Measurements from ENCODE around the gene RNASEH2B.

Gene RNASEH2B

DNA sequence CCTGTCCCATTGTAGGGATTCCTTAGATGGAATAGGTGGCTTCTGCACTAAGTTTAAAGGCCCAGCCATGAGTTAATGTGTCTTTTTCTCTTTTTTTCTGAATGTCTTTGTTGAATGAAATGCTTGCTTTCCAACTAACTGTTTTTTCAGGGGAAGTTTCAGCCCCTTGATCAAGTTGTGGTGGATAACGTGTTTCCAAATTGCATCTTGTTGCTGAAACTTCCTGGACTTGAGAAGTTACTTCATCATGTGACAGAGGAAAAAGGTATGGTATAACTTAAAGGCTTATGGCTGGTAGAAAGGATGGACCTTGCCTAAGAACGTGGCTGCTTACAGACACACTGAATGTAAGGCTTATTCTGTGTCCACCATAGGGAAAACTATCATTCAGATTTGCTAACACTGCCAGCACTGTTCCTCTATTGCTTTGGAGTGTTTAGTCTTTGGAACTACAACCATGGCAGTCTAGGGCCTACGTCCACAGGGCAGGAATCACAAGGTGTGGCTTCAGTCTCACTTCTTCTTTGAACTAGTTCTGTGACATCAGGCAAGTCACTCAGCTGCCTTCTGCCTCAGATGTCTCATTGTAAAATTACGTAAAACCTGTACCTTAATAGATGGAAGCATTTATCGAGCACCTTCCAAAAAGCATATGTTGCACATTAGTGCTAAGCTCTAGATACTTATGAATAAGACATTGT lies 25.3 kb downstream of the RNASEH2B start:
- Histone ChIP-seq H3K27me3 (ENCODE audit: low read length) (no peaks in the 10 kb centered on the region), H3K4me2 (ENCODE audit: low read depth, low read length, poor library complexity, severe bottlenecking) (no peak overlapping the region)

DNA sequence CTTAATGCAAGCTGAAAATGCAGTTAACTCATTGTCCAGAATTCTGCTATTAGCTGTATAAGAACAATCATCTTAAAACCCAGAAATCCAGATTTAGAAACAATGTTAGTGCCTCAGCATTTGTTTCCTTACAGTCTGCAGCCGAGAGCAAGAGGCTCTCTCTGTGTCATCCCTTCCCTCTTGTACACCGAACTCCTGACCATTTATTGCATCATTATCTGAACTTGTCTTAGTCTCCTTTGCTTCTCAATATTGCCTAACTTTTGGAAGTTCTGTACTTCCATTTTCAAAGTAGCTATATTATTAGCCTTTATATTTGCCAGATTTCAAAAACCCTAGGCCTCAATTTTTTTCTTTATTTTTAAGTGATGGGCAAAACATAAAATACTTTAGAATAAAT lies 27.1 kb downstream of the RNASEH2B start:
- no peak overlapping the region for H3K27ac ChIP-seq (ENCODE audit: low read depth, low read length)
- no peaks in the 10 kb centered on the region for H4K20me1 ChIP-seq (ENCODE audit: low read depth, low read length)
- H3K9me2 ChIP-seq (replicated peaks; ENCODE audit: insufficient read depth, low read length) = no peaks in the 10 kb centered on the region
- no peaks in the 10 kb centered on the region for H3K27me3 ChIP-seq (ENCODE audit: low read length)
- H3F3A ChIP-seq (ENCODE audit: insufficient read depth) = no peaks in the 10 kb centered on the region
- H3K9ac ChIP-seq (ENCODE audit: low read length) = no peak overlapping the region
- TF ChIP-seq EZH2phosphoT487 (conservative IDR thresholded peaks at IDR 0.05; ENCODE audit: low read length) = no peak
- TF ChIP-seq, protein P1, sequence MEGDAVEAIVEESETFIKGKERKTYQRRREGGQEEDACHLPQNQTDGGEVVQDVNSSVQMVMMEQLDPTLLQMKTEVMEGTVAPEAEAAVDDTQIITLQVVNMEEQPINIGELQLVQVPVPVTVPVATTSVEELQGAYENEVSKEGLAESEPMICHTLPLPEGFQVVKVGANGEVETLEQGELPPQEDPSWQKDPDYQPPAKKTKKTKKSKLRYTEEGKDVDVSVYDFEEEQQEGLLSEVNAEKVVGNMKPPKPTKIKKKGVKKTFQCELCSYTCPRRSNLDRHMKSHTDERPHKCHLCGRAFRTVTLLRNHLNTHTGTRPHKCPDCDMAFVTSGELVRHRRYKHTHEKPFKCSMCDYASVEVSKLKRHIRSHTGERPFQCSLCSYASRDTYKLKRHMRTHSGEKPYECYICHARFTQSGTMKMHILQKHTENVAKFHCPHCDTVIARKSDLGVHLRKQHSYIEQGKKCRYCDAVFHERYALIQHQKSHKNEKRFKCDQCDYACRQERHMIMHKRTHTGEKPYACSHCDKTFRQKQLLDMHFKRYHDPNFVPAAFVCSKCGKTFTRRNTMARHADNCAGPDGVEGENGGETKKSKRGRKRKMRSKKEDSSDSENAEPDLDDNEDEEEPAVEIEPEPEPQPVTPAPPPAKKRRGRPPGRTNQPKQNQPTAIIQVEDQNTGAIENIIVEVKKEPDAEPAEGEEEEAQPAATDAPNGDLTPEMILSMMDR (IDR thresholded peaks at IDR 0.05; ENCODE audit: insufficient read depth, low read length, poor library complexity, severe bottlenecking) = no peak
- H3K4me3 ChIP-seq (ENCODE audit: insufficient read depth, low read length, poor library complexity, severe bottlenecking) = no peak overlapping the region
- H3K4me2 ChIP-seq (ENCODE audit: low read depth, low read length, poor library complexity, severe bottlenecking) = no peak overlapping the region
- no peaks in the 10 kb centered on the region for H3K79me2 ChIP-seq (ENCODE audit: insufficient read depth, low read length)
- no peaks in the 10 kb centered on the region for H3K9me3 ChIP-seq (ENCODE audit: insufficient read depth, low read length)
- H3K36me3 ChIP-seq (ENCODE audit: low read length) = peaks cover 34% of the 10 kb centered on the region
- no peak overlapping the region for H2AFZ ChIP-seq (ENCODE audit: low read depth, low read length, severe bottlenecking)

More for the DNA sequence above, 25.3 kb downstream of the RNASEH2B start:
- TF ChIP-seq, protein P1 (IDR thresholded peaks at IDR 0.05; ENCODE audit: insufficient read depth, low read length, poor library complexity, severe bottlenecking) = no peak
- no peaks in the 10 kb centered on the region for H3F3A ChIP-seq (ENCODE audit: insufficient read depth)
- H2AFZ ChIP-seq (ENCODE audit: low read depth, low read length, severe bottlenecking) = no peak overlapping the region
- H3K9me2 ChIP-seq (replicated peaks; ENCODE audit: insufficient read depth, low read length) = no peaks in the 10 kb centered on the region
- no peaks in the 10 kb centered on the region for H3K9me3 ChIP-seq (ENCODE audit: insufficient read depth, low read length)
- no peak overlapping the region for H3K4me3 ChIP-seq (ENCODE audit: insufficient read depth, low read length, poor library complexity, severe bottlenecking)
- H3K27ac ChIP-seq (ENCODE audit: low read depth, low read length) = no peak overlapping the region
- no peak overlapping the region for H3K9ac ChIP-seq (ENCODE audit: low read length)
- H4K20me1 ChIP-seq (ENCODE audit: low read depth, low read length) = no peaks in the 10 kb centered on the region
- peaks cover 41% of the 10 kb centered on the region for H3K36me3 ChIP-seq (ENCODE audit: low read length)
- no peaks in the 10 kb centered on the region for H3K79me2 ChIP-seq (ENCODE audit: insufficient read depth, low read length)

DNA sequence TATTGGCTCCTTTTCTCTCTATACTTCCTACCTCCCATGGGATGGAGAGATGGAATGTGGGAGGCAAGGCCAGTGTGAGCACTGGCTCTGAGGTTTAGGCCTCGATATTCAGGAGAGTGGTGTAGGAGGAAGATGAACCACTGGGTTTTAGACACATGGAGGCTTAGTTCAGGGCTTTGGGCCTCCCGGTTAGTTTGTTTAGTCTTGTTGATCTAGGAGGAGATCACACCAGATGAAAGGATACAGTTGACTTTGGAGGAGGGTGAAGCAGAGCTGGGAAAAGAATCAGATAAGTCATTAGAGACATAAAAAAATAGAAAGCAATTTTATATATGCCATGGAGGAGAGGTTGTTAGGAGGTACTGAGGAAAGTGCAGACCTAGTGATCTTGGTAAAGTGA lies 30.9 kb downstream of the RNASEH2B start:
- Histone ChIP-seq H3K27ac (ENCODE audit: low read depth, low read length) (no peak overlapping the region), H3K27me3 (ENCODE audit: low read length) (no peaks in the 10 kb centered on the region), H3K9ac (ENCODE audit: low read length) (no peak overlapping the region), H3K79me2 (ENCODE audit: insufficient read depth, low read length) (no peaks in the 10 kb centered on the region), H3K36me3 (ENCODE audit: low read length) (peaks cover 10% of the 10 kb centered on the region), H3K4me2 (ENCODE audit: low read depth, low read length, poor library complexity, severe bottlenecking) (no peak overlapping the region), H4K20me1 (ENCODE audit: low read depth, low read length) (no peaks in the 10 kb centered on the region), H3K9me2 (replicated peaks; ENCODE audit: insufficient read depth, low read length) (no peaks in the 10 kb centered on the region), H3K4me3 (ENCODE audit: insufficient read depth, low read length, poor library complexity, severe bottlenecking) (no peak overlapping the region), H3K9me3 (ENCODE audit: insufficient read depth, low read length) (no peaks in the 10 kb centered on the region), H3F3A (ENCODE audit: insufficient read depth) (no peaks in the 10 kb centered on the region), H2AFZ (ENCODE audit: low read depth, low read length, severe bottlenecking) (no peak overlapping the region)
- TF ChIP-seq EZH2phosphoT487 (conservative IDR thresholded peaks at IDR 0.05; ENCODE audit: low read length) = no peak
- TF ChIP-seq, protein P1 (IDR thresholded peaks at IDR 0.05; ENCODE audit: insufficient read depth, low read length, poor library complexity, severe bottlenecking) = no peak

Measured in SU-DHL-6 (cell line).